IMR-90 (cell line): Measurements from ENCODE around the gene VPS50. TPM values are rescaled to one million over a fixed set of nuclear protein-coding genes. Genes with fewer than 3 reads are reported as not detected.

ENCODE experiments used
- ATAC-seq: fragments of 200-7000 bp; cut with Tn5 transposase; 2 replicates; pipeline ENCODE4 v1.9.1; 2020; ENCODE audit warnings: low read depth, mild to moderate bottlenecking, moderate library complexity
- BruUV-seq: library from RNA; stranded (reverse); fragments of 400-500 nt; replicated peaks from 2 replicates; lab custom pipeline; 2021; lab: Mats Ljungman, UMichigan
- CTCF ChIA-PET: fragments of 300-600 bp; formaldehyde crosslinking; extraction: SDS; loops from one replicate; lab custom pipeline; 2021; ENCODE audit warnings: antibody characterized with exemption; lab: Yijun Ruan, JAX
- POLR2A ChIA-PET: fragments of 300-600 bp; sonication (Branson Sonifier 250); formaldehyde crosslinking; loops from one replicate; lab custom pipeline; 2022; ENCODE audit warnings: antibody characterized with exemption; ENCODE audit not compliant: unreplicated experiment; lab: Charles Lee
- DNase-seq: peaks from one replicate; pipeline ENCODE4 v3.0.0; 2013
- H2AFZ ChIP-seq: replicated peaks from 2 replicates; pipeline ENCODE3; 2013; ENCODE audit warnings: low read length, mild to moderate bottlenecking; ENCODE audit not compliant: poor library complexity
- H2AK5ac ChIP-seq: 2 replicates; pipeline ENCODE4 v1.6.1; 2013; ENCODE audit warnings: low read depth, low read length, inconsistent platforms
- H2AK9ac ChIP-seq: replicated peaks from 2 replicates; pipeline ENCODE3; 2013; ENCODE audit warnings: mild to moderate bottlenecking, low read depth, low read length, moderate library complexity; ENCODE audit not compliant: poor library complexity
- H2BK120ac ChIP-seq: 2 replicates; pipeline ENCODE4 v1.6.1; 2013; ENCODE audit warnings: low read depth, low read length, inconsistent platforms
- H2BK15ac ChIP-seq: 3 replicates; pipeline ENCODE4 v1.6.1; 2013; ENCODE audit warnings: low read depth, low read length, inconsistent platforms
- H2BK20ac ChIP-seq: 2 replicates; pipeline ENCODE4 v1.6.1; 2013; ENCODE audit warnings: low read depth, mild to moderate bottlenecking, inconsistent platforms, low read length, moderate library complexity
- H2BK5ac ChIP-seq: 2 replicates; pipeline ENCODE4 v1.6.1; 2013; ENCODE audit warnings: mild to moderate bottlenecking, low read depth, low read length, inconsistent platforms; ENCODE audit not compliant: poor library complexity, severe bottlenecking
- H3K14ac ChIP-seq: replicated peaks from 2 replicates; pipeline ENCODE4 v1.6.1; 2013; ENCODE audit warnings: low read depth, low read length, inconsistent platforms
- H3K18ac ChIP-seq: 2 replicates; pipeline ENCODE4 v1.6.1; 2013; ENCODE audit warnings: low read depth, low read length, control low read depth
- H3K23ac ChIP-seq: 2 replicates; pipeline ENCODE4 v1.6.1; 2013; ENCODE audit warnings: low read depth, low read length, inconsistent platforms
- H3K27ac ChIP-seq: 2 replicates; pipeline ENCODE4 v1.5.1; 2013; ENCODE audit warnings: mild to moderate bottlenecking, control low read depth, low read length; ENCODE audit not compliant: insufficient read depth
- H3K27me3 ChIP-seq: 2 replicates; pipeline ENCODE4 v1.6.1; 2013; ENCODE audit warnings: low read length; ENCODE audit not compliant: control insufficient read depth, insufficient read depth
- H3K36me3 ChIP-seq: 2 replicates; pipeline ENCODE4 v1.6.1; 2013; ENCODE audit warnings: low read length, mixed read lengths; ENCODE audit not compliant: control insufficient read depth, insufficient read depth
- H3K4ac ChIP-seq: 2 replicates; pipeline ENCODE4 v1.6.1; 2013; ENCODE audit warnings: low read depth, low read length, inconsistent platforms
- H3K4me1 ChIP-seq: 2 replicates; pipeline ENCODE4 v1.6.1; 2013; ENCODE audit warnings: low read length, mixed read lengths; ENCODE audit not compliant: control insufficient read depth, insufficient read depth
- H3K4me2 ChIP-seq: 2 replicates; pipeline ENCODE4 v1.6.1; 2013; ENCODE audit warnings: low read depth, mild to moderate bottlenecking, control low read depth, low read length, moderate library complexity
- H3K4me3 ChIP-seq: 2 replicates; pipeline ENCODE4 v1.5.1; 2013; ENCODE audit warnings: low read depth, mild to moderate bottlenecking, control low read depth, low read length, moderate library complexity; ENCODE audit not compliant: insufficient read depth
- H3K56ac ChIP-seq: 2 replicates; pipeline ENCODE4 v1.6.1; 2013; ENCODE audit warnings: low read length, inconsistent platforms; ENCODE audit not compliant: insufficient read depth; ENCODE audit errors: extremely low read depth
- H3K79me1 ChIP-seq, 2 experiments: 2 replicates each; pipeline ENCODE4 v1.6.1; 2013; ENCODE audit warnings: low read length in 2 of 2, inconsistent platforms in 1 of 2, low read depth in 1 of 2
- H3K9ac ChIP-seq: 2 replicates; pipeline ENCODE4 v1.6.1; 2013; ENCODE audit warnings: low read depth, low read length, control low read depth
- H3K9me1 ChIP-seq: 2 replicates; pipeline ENCODE4 v1.6.1; 2013; ENCODE audit warnings: low read length, inconsistent platforms; ENCODE audit not compliant: insufficient read depth
- H3K9me3 ChIP-seq: 2 replicates; pipeline ENCODE4 v1.6.1; 2013; ENCODE audit warnings: low read length; ENCODE audit not compliant: control insufficient read depth, insufficient read depth
- H4K20me1 ChIP-seq: 2 replicates; pipeline ENCODE4 v1.6.1; 2013; ENCODE audit warnings: low read length, inconsistent platforms; ENCODE audit not compliant: insufficient read depth
- H4K5ac ChIP-seq: 2 replicates; pipeline ENCODE4 v1.6.1; 2013; ENCODE audit warnings: mild to moderate bottlenecking, low read depth, low read length, control low read depth
- H4K8ac ChIP-seq, 2 experiments: 2 replicates each; pipeline ENCODE4 v1.6.1; 2013; ENCODE audit warnings: low read depth in 2 of 2, low read length in 2 of 2, control low read depth in 1 of 2, inconsistent platforms in 1 of 2
- H4K91ac ChIP-seq: 2 replicates; pipeline ENCODE4 v1.6.1; 2013; ENCODE audit warnings: low read depth, low read length, inconsistent platforms; ENCODE audit not compliant: insufficient read depth
- BHLHE40 ChIP-seq: fragments of 150-350 bp; IDR thresholded peaks from 2 replicates; pipeline ENCODE4 v1.6.1; 2016; ENCODE audit warnings: mild to moderate bottlenecking, low read depth, low read length
- CHD1 ChIP-seq: IDR thresholded peaks from 2 replicates; pipeline ENCODE4 v1.6.1; 2012; ENCODE audit warnings: low read depth, low read length, improper control_type of control experiment
- MAFK ChIP-seq: IDR thresholded peaks from 2 replicates; pipeline ENCODE4 v1.6.1; 2012; ENCODE audit warnings: low read depth, low read length, improper control_type of control experiment
- MAZ ChIP-seq: IDR thresholded peaks from 2 replicates; pipeline ENCODE4 v1.6.1; 2012; ENCODE audit warnings: low read depth, mild to moderate bottlenecking, low read length, improper control_type of control experiment, moderate library complexity, borderline replicate concordance
- MXI1 ChIP-seq: IDR thresholded peaks from 2 replicates; pipeline ENCODE4 v1.6.1; 2012; ENCODE audit warnings: low read depth, mild to moderate bottlenecking, low read length, moderate library complexity, borderline replicate concordance
- RAD21 ChIP-seq: IDR thresholded peaks from 2 replicates; pipeline ENCODE4 v1.6.1; 2012; ENCODE audit warnings: low read length, improper control_type of control experiment
- RCOR1 ChIP-seq: IDR thresholded peaks from 2 replicates; pipeline ENCODE4 v1.6.1; 2012; ENCODE audit warnings: mild to moderate bottlenecking, low read length, improper control_type of control experiment; ENCODE audit not compliant: insufficient replicate concordance
- WGBS, 2 experiments: methylation state at CpG; one replicate each; pipeline versions ENCODE4 v1.1.5 to v1.1.7; 2013; ENCODE audit warnings: missing lambda C conversion rate in 2 of 2; ENCODE audit not compliant: insufficient read length in 1 of 2; ENCODE audit errors: extremely low coverage in 2 of 2; 5-methylcytosine and 5-hydroxymethylcytosine counted together
- dilution Hi-C: fragments of 300-500 bp; cut with HindIII; formaldehyde crosslinking; loops from one replicate; pipeline ENCODE4 v1.14.3; 2018; ENCODE audit warnings: low sequenced_read_pairs; ENCODE audit not compliant: unreplicated experiment
- in situ Hi-C: fragments of 300-500 bp; cut with MboI; formaldehyde crosslinking; loops from 3 replicates; pipeline ENCODE4 v1.14.3; 2019; ENCODE audit warnings: low sequenced_read_pairs, inconsistent platforms, mixed read lengths
- intact Hi-C: fragments of 100-400 bp; cut with micrococcal nuclease; formaldehyde crosslinking; loops from 2 replicates; pipeline ENCODE4 v1.10.0; 2022
- polyA plus RNA-seq, 3 experiments: library from polyadenylated mRNA; depleted of rRNA; stranded (reverse); fragments of >200 nt; gene quantifications; 2 replicates each; pipeline ENCODE4 v1.2.3, GENCODE V29; 2012; ENCODE audit warnings: low replicate concordance in 1 of 3
- total RNA-seq: library from RNA; depleted of rRNA; stranded (reverse); fragments of >200 nt; gene quantifications from 2 replicates; pipeline ENCODE4 v1.2.3, GENCODE V29; 2012
- TF ChIP-seq, protein P1 (sequence below): conservative IDR thresholded peaks from 2 replicates; pipeline ENCODE4 v1.5.1; 2012; ENCODE audit warnings: mild to moderate bottlenecking, low read depth, low read length, improper control_type of control experiment

VPS50 gene
- total and polyA plus RNA-seq, 2 of the 4 experiments (the other 2 are of a cell fraction) = 7.1 to 22.0 TPM

DNA sequence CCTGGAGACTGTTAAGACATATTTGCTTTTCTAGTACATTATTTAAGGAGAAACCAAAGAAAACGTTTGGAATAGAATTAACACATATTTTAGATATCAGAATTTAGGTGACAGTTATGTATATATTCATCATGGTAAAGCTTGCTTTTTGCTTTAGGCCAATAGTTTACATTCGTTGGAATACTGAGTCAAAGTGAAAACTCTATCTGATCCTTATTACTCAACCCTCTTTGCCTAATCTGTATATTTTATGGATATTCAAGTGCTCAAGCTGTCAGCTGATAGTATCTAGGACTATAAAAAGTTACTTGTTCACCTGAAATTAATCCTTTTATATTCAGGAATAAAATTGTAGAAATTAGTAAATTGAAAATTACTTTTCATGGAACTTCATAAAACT lies 61.1 kb downstream of the VPS50 start:
- no peak overlapping the region for H2BK15ac ChIP-seq
- no peak overlapping the region for H2BK20ac ChIP-seq
- H3K56ac ChIP-seq = no peak overlapping the region
- H4K20me1 ChIP-seq = no peaks in the 10 kb centered on the region
- no peak for ATAC-seq
- H3K14ac ChIP-seq = no peak overlapping the region
- in situ Hi-C loops (no loop called here), intact Hi-C loops (no loop called here), dilution Hi-C loops (no loop called here)
- H3K4me2 ChIP-seq = no peak overlapping the region
- 0 out of 2 replicates have a peak, but pooled peaks cover under 1% of the 10 kb centered on the region for H3K4me1 ChIP-seq
- H4K8ac ChIP-seq = no peak overlapping the region
- H3K4me3 ChIP-seq = no peak overlapping the region
- H2AK9ac ChIP-seq = no peak overlapping the region
- H2BK120ac ChIP-seq = no peak overlapping the region
- no peak overlapping the region for H2AK5ac ChIP-seq
- no CpG with 5 or more reads among the region's 2 CpGs for WGBS, 2 experiments
- no peak overlapping the region for H4K5ac ChIP-seq
- H3K9me1 ChIP-seq = no peaks in the 10 kb centered on the region
- no peaks in the 10 kb centered on the region for H3K36me3 ChIP-seq
- no peak overlapping the region for H3K4ac ChIP-seq
- no peaks in the 10 kb centered on the region for H3K27me3 ChIP-seq
- no peaks in the 10 kb centered on the region for H3K79me1 ChIP-seq
- TF ChIP-seq MXI1 (no peak), CHD1 (no peak), RAD21 (no peak), RCOR1 (no peak), MAZ (no peak), BHLHE40 (no peak), MAFK (no peak)
- TF ChIP-seq, protein P1, sequence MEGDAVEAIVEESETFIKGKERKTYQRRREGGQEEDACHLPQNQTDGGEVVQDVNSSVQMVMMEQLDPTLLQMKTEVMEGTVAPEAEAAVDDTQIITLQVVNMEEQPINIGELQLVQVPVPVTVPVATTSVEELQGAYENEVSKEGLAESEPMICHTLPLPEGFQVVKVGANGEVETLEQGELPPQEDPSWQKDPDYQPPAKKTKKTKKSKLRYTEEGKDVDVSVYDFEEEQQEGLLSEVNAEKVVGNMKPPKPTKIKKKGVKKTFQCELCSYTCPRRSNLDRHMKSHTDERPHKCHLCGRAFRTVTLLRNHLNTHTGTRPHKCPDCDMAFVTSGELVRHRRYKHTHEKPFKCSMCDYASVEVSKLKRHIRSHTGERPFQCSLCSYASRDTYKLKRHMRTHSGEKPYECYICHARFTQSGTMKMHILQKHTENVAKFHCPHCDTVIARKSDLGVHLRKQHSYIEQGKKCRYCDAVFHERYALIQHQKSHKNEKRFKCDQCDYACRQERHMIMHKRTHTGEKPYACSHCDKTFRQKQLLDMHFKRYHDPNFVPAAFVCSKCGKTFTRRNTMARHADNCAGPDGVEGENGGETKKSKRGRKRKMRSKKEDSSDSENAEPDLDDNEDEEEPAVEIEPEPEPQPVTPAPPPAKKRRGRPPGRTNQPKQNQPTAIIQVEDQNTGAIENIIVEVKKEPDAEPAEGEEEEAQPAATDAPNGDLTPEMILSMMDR = no peak
- no peak overlapping the region for H2AFZ ChIP-seq
- no peak overlapping the region for H2BK5ac ChIP-seq
- BruUV-seq = no TSS peak
- no peak overlapping the region for H3K18ac ChIP-seq
- no peaks in the 10 kb centered on the region for H3K9me3 ChIP-seq
- DNase-seq = no peak
- no peak overlapping the region for H3K23ac ChIP-seq
- no peak overlapping the region for H3K9ac ChIP-seq
- ChIA-PET POLR2A (no interaction called here), CTCF (no interaction called here)
- no peak overlapping the region for H4K91ac ChIP-seq
- H3K27ac ChIP-seq = no peak overlapping the region
